Measurements from ENCODE around the gene RGS7.
"Not testable (repeated sequence)": the region's sequence is repeated elsewhere in the genome, so short reads cannot be mapped to it uniquely, and the experiment has no call there.

Gene RGS7

GRCh38 chr1:240829487-240829886, 527.5 kb downstream of the RGS7 start:
- no peak for DNase-seq (ENCODE audit: low spot score)

GRCh38 chr1:240827786-240828185, 529.2 kb downstream of the RGS7 start:
- DNase-seq (ENCODE audit: low spot score): no peak

GRCh38 chr1:240824238-240824637, 532.8 kb downstream of the RGS7 start:
- DNase-seq (ENCODE audit: low spot score): no peak

GRCh38 chr1:240823357-240823756, 533.6 kb downstream of the RGS7 start:
- no peak for DNase-seq (ENCODE audit: low spot score)

GRCh38 chr1:240821925-240822324, 535.1 kb downstream of the RGS7 start:
- no peak for DNase-seq (ENCODE audit: low spot score)

GRCh38 chr1:240820816-240821215, 536.2 kb downstream of the RGS7 start:
- no peak for DNase-seq (ENCODE audit: low spot score)

GRCh38 chr1:240816472-240816871, 540.5 kb downstream of the RGS7 start:
- no peak for DNase-seq (ENCODE audit: low spot score)

- DNase-seq (ENCODE audit: low spot score): no peak
These were observed 543.3 kb downstream of the RGS7 start for GRCh38 chr1:240813720-240814119.

GRCh38 chr1:240811256-240811655, 545.7 kb downstream of the RGS7 start:
- no peak for DNase-seq (ENCODE audit: low spot score)

GRCh38 chr1:240808381-240808780, 548.6 kb downstream of the RGS7 start:
- no peak for DNase-seq (ENCODE audit: low spot score)

- DNase-seq (ENCODE audit: low spot score): no peak
These were observed 550.7 kb downstream of the RGS7 start for GRCh38 chr1:240806200-240806745.

- DNase-seq (ENCODE audit: low spot score): no peak
These were observed 552.5 kb downstream of the RGS7 start for GRCh38 chr1:240804475-240804874.

GRCh38 chr1:240803151-240803550, 553.9 kb downstream of the RGS7 start:
- DNase-seq (ENCODE audit: low spot score): no peak

- no peak for DNase-seq (ENCODE audit: low spot score)
These were observed 554.7 kb downstream of the RGS7 start for GRCh38 chr1:240802271-240802670.

GRCh38 chr1:240801442-240801841, 555.6 kb downstream of the RGS7 start:
- DNase-seq (ENCODE audit: low spot score): no peak

GRCh38 chr1:240800291-240800690, 556.7 kb downstream of the RGS7 start:
- no peak for DNase-seq (ENCODE audit: low spot score)

- no peak for DNase-seq (ENCODE audit: low spot score)
These were observed 560.0 kb downstream of the RGS7 start for GRCh38 chr1:240797050-240797449.

- DNase-seq (ENCODE audit: low spot score): no peak
These were observed 562.8 kb downstream of the RGS7 start for GRCh38 chr1:240794046-240794843.

- DNase-seq (ENCODE audit: low spot score): no peak
These were observed 564.0 kb downstream of the RGS7 start for GRCh38 chr1:240792915-240793529.

GRCh38 chr1:240790856-240791255, 566.1 kb downstream of the RGS7 start:
- DNase-seq (ENCODE audit: low spot score): no peak

GRCh38 chr1:240786880-240787279, 570.1 kb downstream of the RGS7 start:
- no peak for DNase-seq (ENCODE audit: low spot score)

- no peak for DNase-seq (ENCODE audit: low spot score)
These were observed 572.2 kb downstream of the RGS7 start for GRCh38 chr1:240784776-240785175.

GRCh38 chr1:240783728-240784137, 573.3 kb downstream of the RGS7 start:
- not testable (repeated sequence) for DNase-seq (ENCODE audit: low spot score)

All from pons (tissue), 1 donor.